Measurements from ENCODE around the gene SUCLA2. TPM values are rescaled to one million over a fixed set of nuclear protein-coding genes. Genes with fewer than 3 reads are reported as not detected.

Gene SUCLA2
- total RNA-seq (32.0 and 37.0 TPM in 2 replicates), polyA plus RNA-seq (10.4 and 13.6 TPM in 2 replicates), polyA minus RNA-seq (13.3 and 13.4 TPM in 2 replicates), Bru-seq, nascent RNA (percentile 76 among the genes with signal in this experiment), BruChase-seq, experiment 1, labeled RNA remaining after a 6-hour chase (percentile 76 among the genes with signal in this experiment), BruChase-seq, experiment 2, labeled RNA remaining after a 2-hour chase (percentile 70 among the genes with signal in this experiment)
- polyA plus RNA-seq (2011; cell fraction: cytosol; rRNA removed): 21.1 and 21.2 TPM in 2 replicates
- 16.9 and 23.2 TPM in 2 replicates for polyA plus RNA-seq (2011; cell fraction: nucleus; rRNA removed)
- polyA plus RNA-seq (2012): 28.3 and 38.4 TPM in 2 replicates
- polyA minus RNA-seq (2011; cell fraction: cytosol; rRNA and poly(A)+ RNA removed): 14.2 TPM
- 30.4 and 38.2 TPM in 2 replicates for polyA minus RNA-seq (2011; cell fraction: nucleus; rRNA and poly(A)+ RNA removed)
- long read RNA-seq, transcript SUCLA2-219 (11 exons, 2,111 nt): major isoform, 145 of 175 reads
- long read RNA-seq, partial matches to known transcripts: 10 of 175 reads
- long read RNA-seq, other reads (novel, unspliced or antisense): 20 of 175 reads

DNA sequence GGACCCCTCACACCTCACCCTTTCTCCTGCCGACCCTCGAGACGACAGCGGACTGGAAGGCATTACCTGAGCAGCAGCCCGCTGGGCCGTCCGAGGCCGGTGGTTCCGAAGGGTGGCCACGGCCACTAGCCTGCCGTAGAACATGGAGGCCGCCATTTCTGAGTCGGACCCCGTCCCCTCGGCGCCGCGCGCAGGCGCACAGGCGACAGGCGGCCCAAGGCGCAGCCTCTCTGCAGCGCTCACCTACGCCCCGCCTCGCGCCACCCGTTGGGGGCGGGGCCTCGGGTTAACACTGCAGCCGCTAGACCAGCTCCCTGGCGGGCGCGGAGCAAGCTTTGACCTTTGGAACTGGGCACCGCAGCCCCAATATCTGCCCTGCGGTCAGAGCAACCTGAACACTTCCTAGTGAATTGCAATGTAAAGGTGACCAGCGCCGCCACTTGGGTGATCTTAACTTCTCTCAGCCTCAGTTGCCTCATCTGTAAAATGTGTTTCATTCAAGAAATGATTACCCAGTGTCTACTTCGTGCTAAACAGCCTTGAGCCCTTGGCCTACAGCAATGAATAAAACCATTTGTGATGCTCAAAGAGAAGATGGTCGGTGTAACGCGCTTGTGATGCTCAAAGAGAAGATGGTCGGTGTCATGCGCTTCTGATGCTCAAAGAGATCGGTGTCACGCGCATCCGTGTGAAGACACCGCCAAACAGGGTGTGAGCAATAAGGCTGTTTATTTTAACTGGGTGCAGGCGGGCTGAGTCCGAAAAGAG, at the start of gene SUCLA2:
TSS of gene SUCLA2 (minus strand) at position 160 of the 768 bp plus-strand sequence. CDS start at position 156, 4 bp downstream.
- dilution Hi-C loops (cut with MboI; ENCODE audit: extremely low pct_ligation_motif_present, low sequenced_read_pairs): no loop called here
- no TSS peak for BruUV-seq (replicated peaks)

More for the DNA sequence above, at the start of gene SUCLA2:
- H3K9me3 ChIP-seq (replicated peaks; ENCODE audit: control insufficient read depth, insufficient read depth, low read length): no peaks in the 10 kb centered on the region
- H3K27ac ChIP-seq (ENCODE audit: insufficient read depth, low read depth, low read length): peak within 1 kb of the TSS; percentile 62
- H3K4me3 ChIP-seq (replicated peaks in 1 of 3; ENCODE audit: insufficient read depth in 1 of 3, low read depth in 1 of 3, low read length in 3 of 3): peak within 1 kb of the TSS; percentile 88 to 93 (median 92)
- peak within 1 kb of the TSS; percentile 92 for H3K9ac ChIP-seq (replicated peaks; ENCODE audit: extremely low read depth, insufficient read depth, low read length)
- CTCF ChIA-PET: interaction anchor here (0.7 kb wide), 1 partner anchor 37 kb away, joined by 4 read pairs; no protein-coding TSS in a partner anchor
- H3K79me2 ChIP-seq (ENCODE audit: control insufficient read depth, insufficient read depth, low read length): peaks cover 38% of the 10 kb centered on the region
- DNase-seq (ENCODE audit: low read depth, low spot score) (peak; percentile 87), FAIRE-seq (peak; percentile 65)
- peak within 1 kb of the TSS; percentile 99 for H3K4me2 ChIP-seq (ENCODE audit: insufficient read depth, low read length)
- H3K36me3 ChIP-seq (ENCODE audit: control insufficient read depth in 2 of 2, extremely low read depth in 1 of 2, insufficient read depth in 2 of 2, low read length in 2 of 2): peaks cover 0 to 2% of the 10 kb centered on the region in 2 experiments
- no peaks in the 10 kb centered on the region for H3K27me3 ChIP-seq (ENCODE audit: control insufficient read depth in 2 of 2, insufficient read depth in 2 of 2, low read length in 2 of 2)
- no peaks in the 10 kb centered on the region for H3K9me1 ChIP-seq (replicated peaks; ENCODE audit: control insufficient read depth, extremely low read depth, insufficient read depth, low read length)
- intact Hi-C loops (cut with micrococcal nuclease): loop anchor here (1.0 to 10.0 kb wide), 3 partner anchors 36 to 302 kb away; partner anchors contain the start of genes NUDT15 and RB1
- POLR2A ChIA-PET: no interaction called here
- no peaks in the 10 kb centered on the region for H4K20me1 ChIP-seq (replicated peaks; ENCODE audit: control insufficient read depth, extremely low read depth, insufficient read depth, low read length)
- peak; percentile 92 for TF ChIP-seq POLR2A (IDR thresholded peaks at IDR 0.05; ENCODE audit: low read depth, low read length)
- peak; percentile 79 for TF ChIP-seq POLR2AphosphoS5 (IDR thresholded peaks at IDR 0.05; ENCODE audit: insufficient read depth, low read depth, low read length)
- TF ChIP-seq, protein P1, sequence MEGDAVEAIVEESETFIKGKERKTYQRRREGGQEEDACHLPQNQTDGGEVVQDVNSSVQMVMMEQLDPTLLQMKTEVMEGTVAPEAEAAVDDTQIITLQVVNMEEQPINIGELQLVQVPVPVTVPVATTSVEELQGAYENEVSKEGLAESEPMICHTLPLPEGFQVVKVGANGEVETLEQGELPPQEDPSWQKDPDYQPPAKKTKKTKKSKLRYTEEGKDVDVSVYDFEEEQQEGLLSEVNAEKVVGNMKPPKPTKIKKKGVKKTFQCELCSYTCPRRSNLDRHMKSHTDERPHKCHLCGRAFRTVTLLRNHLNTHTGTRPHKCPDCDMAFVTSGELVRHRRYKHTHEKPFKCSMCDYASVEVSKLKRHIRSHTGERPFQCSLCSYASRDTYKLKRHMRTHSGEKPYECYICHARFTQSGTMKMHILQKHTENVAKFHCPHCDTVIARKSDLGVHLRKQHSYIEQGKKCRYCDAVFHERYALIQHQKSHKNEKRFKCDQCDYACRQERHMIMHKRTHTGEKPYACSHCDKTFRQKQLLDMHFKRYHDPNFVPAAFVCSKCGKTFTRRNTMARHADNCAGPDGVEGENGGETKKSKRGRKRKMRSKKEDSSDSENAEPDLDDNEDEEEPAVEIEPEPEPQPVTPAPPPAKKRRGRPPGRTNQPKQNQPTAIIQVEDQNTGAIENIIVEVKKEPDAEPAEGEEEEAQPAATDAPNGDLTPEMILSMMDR (IDR thresholded peaks at IDR 0.05; ENCODE audit: extremely low read depth in 1 of 2, insufficient read depth in 1 of 2, low read depth in 1 of 2, low read length in 2 of 2): no peak
- peak within 1 kb of the TSS; percentile 99 for H2AFZ ChIP-seq (ENCODE audit: low read depth, low read length)
- H3K4me1 ChIP-seq (ENCODE audit: control insufficient read depth, extremely low read depth, insufficient read depth, low read length): peaks cover 15% of the 10 kb centered on the region

Data from endothelial cell of umbilical vein (primary cell).